GM13976 (cell line): ENCODE results near the gene SLC25A48.

Source experiments
- DNase-seq: peaks from one replicate; pipeline ENCODE4 v3.0.0; 2012; ENCODE audit warnings: low spot score
- in situ Hi-C: fragments of 300-500 bp; cut with MboI; formaldehyde crosslinking; loops from one replicate; pipeline ENCODE4 v1.12.0; 2022; ENCODE audit warnings: low sequenced_read_pairs, mixed read lengths, inconsistent platforms; ENCODE audit not compliant: unreplicated experiment
- TF ChIP-seq, protein P1 (sequence below): IDR thresholded peaks from 2 replicates; pipeline ENCODE4 v1.5.1; 2012; ENCODE audit warnings: borderline replicate concordance, mild to moderate bottlenecking; ENCODE audit not compliant: insufficient read depth; ENCODE audit errors: extremely low read depth, missing control alignments, control extremely low read depth

SLC25A48 gene

DNA sequence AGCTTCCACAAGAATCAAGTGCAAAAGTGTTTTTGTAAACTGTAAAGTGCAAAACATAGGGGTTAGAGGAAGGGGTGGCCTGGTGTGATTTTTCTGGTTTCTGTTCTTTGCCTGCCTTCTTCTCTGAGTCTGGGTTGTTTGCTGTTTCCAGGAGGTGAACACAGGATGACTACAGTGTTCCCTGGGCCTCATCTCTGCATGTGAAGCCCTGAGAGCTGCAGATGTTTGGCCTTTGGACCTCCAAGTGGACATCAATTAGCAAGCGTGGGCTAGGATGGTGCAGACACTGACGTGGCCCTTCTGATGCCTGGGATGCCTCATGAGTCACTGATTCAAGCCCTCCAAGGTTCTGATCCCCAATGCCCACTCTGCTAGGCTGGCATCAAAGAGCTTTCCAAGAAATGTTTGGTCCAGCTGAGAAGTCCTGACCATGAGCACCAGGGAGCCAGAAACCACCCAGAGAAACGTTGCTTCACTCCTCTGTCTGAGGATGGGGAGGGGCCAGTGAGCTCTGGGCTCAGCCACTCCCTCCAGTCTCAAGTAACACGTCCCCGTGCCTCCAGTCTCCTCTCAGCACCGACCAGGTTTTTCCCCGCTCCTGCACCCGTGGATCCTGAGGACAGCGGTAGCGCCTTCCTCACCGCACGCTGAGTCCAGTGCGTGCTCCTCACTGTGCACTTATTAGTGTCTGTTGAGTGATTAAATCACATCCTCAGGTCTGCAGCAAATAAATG is 53.6 kb downstream of the SLC25A48 start:
- DNase-seq = no peak
- TF ChIP-seq, protein P1, sequence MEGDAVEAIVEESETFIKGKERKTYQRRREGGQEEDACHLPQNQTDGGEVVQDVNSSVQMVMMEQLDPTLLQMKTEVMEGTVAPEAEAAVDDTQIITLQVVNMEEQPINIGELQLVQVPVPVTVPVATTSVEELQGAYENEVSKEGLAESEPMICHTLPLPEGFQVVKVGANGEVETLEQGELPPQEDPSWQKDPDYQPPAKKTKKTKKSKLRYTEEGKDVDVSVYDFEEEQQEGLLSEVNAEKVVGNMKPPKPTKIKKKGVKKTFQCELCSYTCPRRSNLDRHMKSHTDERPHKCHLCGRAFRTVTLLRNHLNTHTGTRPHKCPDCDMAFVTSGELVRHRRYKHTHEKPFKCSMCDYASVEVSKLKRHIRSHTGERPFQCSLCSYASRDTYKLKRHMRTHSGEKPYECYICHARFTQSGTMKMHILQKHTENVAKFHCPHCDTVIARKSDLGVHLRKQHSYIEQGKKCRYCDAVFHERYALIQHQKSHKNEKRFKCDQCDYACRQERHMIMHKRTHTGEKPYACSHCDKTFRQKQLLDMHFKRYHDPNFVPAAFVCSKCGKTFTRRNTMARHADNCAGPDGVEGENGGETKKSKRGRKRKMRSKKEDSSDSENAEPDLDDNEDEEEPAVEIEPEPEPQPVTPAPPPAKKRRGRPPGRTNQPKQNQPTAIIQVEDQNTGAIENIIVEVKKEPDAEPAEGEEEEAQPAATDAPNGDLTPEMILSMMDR = no peak
- in situ Hi-C loops = no loop called here

DNA sequence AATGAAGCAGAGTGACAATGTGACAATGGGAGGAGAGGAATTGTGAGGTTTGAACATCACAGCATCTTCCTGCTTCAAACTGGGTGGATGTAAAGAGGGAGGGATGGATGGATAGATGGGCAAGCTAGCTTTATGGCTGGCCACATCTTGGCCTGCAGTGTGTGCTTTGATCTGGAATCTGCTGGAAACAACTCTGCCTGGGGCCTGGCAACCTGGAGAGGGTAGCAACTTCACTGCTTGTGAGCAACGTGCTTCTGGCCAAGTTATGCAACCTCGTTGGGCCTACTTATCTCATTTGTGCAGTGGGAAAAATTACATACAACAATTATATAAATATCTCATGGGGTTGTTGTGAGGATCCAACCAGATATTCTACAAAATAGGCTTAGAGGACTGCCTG is 55.8 kb downstream of the SLC25A48 start:
- TF ChIP-seq, protein P1 = no peak
- no peak for DNase-seq
- in situ Hi-C loops = loop anchor here (10.0 kb wide), 1 partner anchor 325 kb away; no protein-coding TSS in a partner anchor

DNA sequence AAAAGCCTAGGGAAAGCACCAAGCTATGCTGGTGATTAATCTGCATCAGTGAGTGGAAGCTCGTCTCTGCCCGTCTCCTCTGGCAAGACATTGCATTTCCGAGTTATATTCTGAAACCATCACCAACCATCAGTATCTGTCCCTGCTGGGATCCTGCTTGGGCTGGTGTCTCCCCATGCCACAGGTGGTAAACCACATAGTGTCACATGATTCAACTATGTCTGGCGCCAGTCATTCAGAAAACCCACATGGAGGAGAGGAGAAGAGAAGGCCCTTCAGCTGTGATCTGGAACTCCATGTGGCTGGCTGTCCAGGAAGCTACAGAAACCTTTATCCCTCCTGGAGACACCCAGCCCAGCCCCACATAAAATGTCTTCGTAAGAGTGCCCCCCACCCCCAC is 56.4 kb downstream of the SLC25A48 start:
- DNase-seq = no peak
- in situ Hi-C loops = loop anchor here (10.0 kb wide), 1 partner anchor 324 kb away; no protein-coding TSS in a partner anchor
- TF ChIP-seq, protein P1 = no peak

DNA sequence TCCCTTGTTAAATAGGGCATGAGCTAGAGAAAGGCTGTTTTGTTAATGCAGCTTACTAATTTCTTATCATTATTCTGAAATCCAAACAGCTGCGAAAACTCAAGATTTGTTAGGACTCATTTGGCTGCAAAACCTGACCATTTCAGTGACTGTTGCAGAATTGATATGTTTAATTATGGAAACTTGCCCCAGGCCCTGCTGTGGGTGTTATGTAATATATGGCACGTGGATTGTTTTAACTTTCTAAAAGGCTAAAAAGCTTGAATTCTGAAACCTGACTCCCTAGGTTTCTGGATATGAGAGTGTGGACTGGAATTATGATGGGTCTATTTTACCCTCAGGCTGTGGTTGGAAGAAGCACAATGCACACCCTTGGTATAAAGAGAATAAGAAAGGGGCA is 56.8 kb downstream of the SLC25A48 start:
- in situ Hi-C loops = loop anchor here (10.0 kb wide), 1 partner anchor 324 kb away; no protein-coding TSS in a partner anchor
- no peak for DNase-seq
- TF ChIP-seq, protein P1 = no peak

DNA sequence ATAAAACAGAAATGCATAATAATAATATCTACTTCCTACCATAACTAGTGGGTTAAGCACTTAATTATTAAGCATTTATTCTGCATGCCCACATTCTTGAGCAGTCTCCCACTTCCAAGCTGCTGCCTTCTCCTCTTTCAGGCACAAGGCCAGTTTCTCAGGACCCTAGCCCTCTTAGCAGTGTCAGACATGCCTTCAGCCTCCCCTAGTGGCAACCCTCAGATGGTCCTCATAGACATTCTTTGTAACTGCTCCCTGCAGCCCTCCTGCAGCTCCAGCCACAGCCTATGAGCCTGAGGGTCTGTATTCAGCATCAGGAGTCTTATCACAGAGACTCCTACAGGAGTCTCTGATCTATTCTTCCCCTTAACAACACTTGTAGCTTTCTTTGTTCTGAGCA is 57.3 kb downstream of the SLC25A48 start:
- TF ChIP-seq, protein P1 = no peak
- in situ Hi-C loops = loop anchor here (10.0 kb wide), 1 partner anchor 323 kb away; no protein-coding TSS in a partner anchor

DNA sequence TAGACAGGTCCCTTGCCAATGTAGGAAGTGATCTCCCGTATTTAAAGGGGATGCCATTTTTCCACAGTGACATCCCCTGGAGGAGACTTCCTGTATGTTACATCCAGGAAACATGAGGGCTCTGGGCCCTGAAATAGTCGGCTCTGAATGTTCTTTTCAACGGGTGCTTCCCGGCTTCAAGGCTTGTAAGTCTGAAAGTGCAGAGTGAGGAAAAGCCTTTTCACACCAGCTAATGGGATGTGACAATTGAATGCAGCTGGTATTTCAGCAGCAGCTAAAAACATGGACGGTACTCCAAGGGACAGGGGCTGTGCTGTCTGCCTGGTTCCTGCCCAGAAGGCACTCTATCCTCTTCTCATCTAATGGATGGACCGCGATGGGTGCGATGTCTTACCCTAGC is 59.8 kb downstream of the SLC25A48 start:
- in situ Hi-C loops = loop anchor here (10.0 kb wide), 1 partner anchor 321 kb away; no protein-coding TSS in a partner anchor
- DNase-seq = no peak
- TF ChIP-seq, protein P1 = no peak

More for the DNA sequence above, 57.3 kb downstream of the SLC25A48 start:
- no peak for DNase-seq
